GM12872 (cell line): ENCODE data around the gene EDN1.

Source experiments
- CTCF ChIP-seq: IDR thresholded peaks from 3 replicates; pipeline ENCODE4 v1.5.1; 2011; ENCODE audit warnings: low read depth, mild to moderate bottlenecking, low read length, moderate library complexity; ENCODE audit not compliant: insufficient read depth

EDN1 gene

DNA sequence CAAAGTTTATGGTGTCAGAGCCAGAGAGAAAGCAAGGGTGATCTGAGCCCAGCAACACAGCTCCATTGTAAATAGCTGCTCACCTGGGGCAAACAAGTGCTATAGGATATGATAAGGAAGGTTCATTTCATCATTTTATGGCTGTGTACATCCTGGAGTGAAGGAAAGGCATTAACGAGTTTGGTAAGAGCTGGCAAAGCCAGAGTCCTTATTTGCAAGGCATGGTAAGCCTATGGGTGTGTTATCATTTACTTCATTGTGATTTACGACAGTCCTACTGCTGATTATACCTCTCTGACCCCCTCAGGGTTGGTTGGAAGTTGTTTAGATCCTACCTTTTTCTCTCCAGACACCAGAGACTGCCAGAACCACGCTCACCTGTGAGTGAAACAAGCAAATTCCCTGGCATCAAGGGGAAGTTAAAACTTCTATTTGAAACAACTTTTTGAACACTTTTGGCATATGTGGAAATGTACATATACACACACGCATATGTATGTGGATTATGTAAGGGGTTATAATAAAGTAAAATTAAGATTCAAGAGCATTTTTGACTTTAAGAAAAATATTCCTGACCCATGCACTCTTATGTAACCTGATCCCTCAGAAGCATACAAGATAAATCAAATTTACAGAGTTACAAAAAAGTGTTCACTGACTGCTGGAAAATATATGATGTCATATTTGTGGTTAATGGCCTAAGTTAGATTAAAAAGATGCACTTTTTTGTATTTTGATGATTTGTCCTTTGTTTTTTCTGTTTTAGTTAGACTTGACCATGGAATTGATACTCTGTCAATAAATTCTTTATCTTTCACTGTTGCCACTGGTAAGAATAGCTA is 40.4 kb upstream of the EDN1 start:
- no peak for TF ChIP-seq CTCF

- no peak for TF ChIP-seq CTCF
These were observed 39.8 kb upstream of the EDN1 start for GRCh38 chr6:12250383-12250770.

DNA sequence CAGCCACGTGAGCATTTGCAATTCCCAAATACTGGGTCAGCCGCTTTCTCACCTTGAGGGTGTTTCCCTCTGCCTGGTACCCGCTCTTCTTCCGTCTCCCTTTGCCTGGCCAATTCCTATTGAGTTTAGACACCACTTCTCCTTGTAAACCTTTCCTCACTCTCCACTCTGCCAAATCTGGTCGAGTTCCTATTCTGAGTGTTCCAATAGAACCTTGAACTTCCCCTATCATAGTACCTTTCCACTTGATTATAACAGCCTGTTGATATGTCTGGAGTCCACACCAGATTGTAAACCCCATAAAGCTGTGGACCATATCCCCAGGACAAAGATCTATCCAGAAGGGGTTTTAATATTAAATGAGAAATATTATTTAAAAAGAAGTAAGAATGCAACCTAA is 36.0 kb upstream of the EDN1 start:
- TF ChIP-seq CTCF = no peak

DNA sequence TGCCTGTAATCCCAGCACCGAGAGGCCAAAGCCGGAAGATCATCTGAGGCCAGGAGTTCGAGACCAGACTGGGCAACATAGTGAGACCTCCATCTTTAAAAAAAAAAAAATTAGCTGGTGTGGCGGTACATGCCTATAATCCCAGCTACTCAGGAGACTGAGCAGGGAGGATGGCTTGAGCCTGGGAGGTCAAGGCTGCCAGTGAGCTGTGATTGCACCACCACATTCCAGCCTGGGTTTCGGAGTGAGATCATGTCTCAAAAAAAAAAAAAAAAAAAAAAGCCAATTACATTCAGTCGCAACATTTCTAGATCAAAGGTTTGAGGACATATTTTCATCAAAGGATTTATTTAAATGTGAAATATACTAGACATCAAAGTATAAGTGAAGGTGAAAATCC is 32.0 kb upstream of the EDN1 start:
- no peak for TF ChIP-seq CTCF

- TF ChIP-seq CTCF = no peak
These were observed 31.5 kb upstream of the EDN1 start for GRCh38 chr6:12258591-12259075.

GRCh38 chr6:12260458-12261093 is 29.6 kb upstream of the EDN1 start:
- TF ChIP-seq CTCF = no peak

DNA sequence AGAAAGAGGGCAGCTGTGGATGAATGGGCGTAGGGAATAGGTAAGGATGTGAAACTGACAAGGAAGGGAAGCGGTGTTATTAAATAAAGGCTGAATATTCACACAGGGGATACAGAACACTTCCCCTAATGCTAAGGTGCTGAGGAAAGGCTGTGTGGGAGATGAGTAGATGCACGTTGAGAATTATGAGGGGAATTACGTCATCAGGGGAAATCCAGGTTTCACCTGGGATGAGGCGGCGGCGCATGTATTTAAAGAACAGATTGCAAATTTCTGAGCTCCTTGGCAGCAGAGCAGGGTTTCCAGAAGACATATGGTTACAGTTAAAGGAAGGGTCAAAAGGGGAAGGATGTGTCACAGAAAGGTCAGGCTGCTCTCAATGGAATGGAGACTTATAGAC is 28.7 kb upstream of the EDN1 start:
- TF ChIP-seq CTCF = no peak
